GM19455 (cell line): ENCODE data around the gene LTBP1.

Experiments
- ATAC-seq: cut with Tn5 transposase; IDR thresholded peaks from one replicate; pipeline ENCODE4 v1.9.1; 2021; ENCODE audit not compliant: unreplicated experiment

The LTBP1 gene

DNA sequence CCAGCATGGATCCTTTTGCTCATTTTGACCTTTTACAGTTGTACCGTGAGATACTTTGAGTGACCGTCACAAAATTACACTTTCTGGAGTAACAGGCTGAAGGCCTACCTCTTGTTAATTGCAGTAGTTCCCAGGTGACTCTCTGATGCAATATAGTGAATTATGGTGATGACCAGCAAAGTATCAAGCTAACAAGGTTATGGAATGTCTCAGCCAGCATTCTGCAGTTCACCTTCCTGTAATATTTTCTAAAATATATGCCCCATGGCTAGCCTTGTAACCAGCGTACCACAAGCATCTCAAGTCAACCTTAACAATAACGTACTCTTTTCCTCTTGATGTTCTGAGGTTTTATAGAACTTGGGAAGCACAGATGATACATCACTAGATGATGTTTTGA, 234.7 kb downstream of the LTBP1 start:
- no peak for ATAC-seq

DNA sequence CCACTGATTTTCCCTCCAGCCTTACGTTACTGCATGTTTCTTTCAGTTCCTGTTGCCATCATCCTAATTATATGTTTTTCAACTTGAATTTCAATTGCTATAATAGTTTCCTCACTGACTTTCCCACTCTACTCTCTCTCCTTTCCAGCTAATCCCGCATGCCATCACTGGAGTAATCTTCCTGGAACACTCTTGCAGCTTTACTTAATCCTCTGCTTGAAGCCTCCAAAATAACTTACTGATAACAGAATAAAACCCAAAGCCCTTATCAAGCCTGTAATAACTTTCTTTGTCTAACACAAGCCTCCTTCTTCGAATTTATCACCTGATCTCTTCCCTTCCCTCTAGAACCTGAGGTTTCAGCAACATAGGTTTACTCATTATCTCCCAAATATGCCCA, 237.3 kb downstream of the LTBP1 start:
- ATAC-seq, result no peak

DNA sequence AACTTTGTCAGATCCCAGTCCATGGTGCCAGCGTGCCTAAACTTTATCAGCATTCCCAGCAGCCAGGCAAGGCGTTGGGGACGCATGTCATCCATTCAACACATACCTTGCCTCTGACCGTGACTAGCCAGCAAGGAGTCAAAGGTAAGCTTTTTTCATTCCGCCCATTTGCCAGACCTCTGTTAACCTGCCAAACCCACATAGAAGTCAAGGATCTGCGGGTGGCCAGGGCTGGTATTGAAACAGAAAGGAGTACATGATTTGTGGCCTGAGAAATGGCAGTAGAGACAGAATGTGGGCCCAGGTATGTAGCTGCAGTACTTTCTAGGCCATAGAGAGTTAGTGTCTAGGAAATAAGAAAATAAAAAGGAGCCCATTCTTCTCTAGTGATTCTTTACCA, 240.2 kb downstream of the LTBP1 start:
- ATAC-seq, result no peak

DNA sequence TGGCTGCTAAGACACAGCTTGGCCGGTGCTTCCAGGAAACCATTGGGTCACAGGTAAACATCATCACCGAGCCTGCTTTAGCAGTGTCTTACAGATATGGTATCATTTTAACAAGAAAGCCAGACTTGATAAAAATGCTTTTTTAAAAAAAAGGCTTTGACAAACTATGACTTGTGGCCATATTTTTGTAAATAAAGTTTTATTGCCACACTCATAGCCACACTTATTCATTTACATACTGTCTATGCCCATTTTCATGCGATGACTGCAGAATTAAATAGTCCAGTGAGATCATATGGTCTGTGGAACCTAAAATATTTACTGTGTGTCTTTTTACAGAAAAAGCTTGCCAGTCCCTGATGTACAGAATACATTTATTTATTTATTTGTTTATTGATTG, 242.0 kb downstream of the LTBP1 start:
- no peak for ATAC-seq

DNA sequence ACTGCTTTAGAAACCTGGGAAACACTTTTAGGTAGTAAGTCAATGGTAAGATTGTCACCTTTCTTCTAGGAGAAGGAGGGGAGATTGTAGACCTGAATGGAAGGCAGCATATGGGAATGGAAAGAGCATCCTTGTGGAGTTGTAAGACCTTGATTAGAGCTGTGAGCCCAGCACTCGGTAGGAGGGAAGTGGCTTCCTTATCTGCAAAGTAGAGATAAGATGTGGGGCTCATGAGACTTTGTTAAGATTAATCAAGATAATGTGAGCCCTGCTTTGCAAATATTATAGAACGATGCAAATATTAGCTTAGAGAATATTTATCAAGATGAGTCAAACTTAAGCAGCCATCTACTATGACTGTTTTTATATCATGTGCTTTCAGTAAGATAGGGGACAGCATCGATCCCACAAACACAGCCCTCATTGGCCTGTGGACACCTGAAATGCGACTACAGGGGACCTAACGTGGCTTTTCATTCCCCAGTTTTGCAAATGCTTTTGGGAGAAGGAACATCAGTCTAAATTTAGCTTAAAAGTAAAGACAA, 243.7 kb downstream of the LTBP1 start:
- no peak for ATAC-seq

DNA sequence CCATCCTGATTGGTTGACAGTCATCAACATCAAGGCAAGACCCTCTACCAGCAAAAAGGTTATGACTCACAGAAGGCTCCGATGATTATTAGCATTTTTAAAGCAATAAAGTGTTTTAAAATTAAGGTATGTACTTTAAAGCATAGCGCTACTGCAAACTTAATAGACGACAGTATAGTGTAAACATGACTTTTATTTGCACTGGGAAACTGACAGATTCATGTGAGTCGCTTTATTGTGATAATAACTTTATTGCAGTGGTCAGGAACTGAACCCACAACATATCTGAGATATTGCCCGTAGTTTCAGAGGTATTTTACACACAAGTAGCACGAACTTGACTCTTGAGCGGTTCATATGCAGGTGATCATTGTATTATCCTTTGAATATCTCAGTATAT, 249.1 kb downstream of the LTBP1 start:
- ATAC-seq, result no peak

DNA sequence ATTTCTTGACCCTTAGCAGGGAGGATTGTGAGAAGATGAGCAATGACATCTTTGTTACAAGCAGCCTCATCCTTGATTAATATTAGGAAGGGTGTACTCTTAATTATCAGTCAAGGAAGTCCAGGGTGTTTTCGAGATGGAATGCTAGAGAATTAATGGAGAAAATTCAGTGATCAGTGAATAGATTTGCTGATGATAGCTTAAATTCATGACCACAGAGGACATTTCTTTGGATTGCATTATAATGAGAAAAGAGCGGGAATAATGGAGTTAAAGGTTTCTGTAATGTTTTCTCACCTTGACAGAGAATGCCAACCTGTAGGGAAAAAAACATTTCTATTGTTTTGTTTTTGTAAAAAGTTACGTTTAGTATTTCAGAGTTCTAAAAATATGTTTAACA, 249.9 kb downstream of the LTBP1 start:
- ATAC-seq, result no peak

DNA sequence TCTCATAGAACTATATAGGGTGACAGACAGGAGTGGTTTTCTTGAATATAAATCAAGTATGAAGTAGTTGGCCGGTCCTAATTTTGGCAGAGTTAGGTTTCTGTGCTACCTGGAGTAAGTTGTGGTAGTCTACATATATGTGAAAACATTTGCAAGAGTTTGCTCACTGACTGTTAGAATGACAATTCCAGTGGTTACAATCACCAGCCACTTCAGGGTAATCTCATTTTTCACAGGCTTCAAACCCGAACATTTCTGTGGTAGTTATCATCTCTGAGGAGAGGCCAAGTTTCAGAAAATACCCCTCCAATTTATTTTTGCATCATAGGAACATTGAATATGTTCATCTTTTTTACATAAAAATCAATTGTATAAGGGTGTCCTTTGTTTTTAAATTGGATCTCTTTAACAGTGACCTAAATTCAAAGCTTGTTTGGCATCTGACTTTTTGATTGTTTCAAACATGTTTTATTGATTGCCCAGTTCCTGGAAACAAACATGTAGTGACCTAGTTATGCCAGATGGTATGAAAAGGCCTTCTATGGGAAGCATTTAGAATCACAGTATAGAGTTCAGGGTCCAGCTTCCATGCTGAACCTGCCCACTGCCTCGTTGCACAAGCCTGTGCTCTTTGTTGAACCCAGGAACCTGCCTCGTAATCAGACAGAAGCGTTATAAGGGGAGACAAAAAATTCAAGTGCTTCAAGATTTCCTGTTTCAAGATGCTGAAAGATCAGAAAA, 250.6 kb downstream of the LTBP1 start:
- no peak for ATAC-seq

DNA sequence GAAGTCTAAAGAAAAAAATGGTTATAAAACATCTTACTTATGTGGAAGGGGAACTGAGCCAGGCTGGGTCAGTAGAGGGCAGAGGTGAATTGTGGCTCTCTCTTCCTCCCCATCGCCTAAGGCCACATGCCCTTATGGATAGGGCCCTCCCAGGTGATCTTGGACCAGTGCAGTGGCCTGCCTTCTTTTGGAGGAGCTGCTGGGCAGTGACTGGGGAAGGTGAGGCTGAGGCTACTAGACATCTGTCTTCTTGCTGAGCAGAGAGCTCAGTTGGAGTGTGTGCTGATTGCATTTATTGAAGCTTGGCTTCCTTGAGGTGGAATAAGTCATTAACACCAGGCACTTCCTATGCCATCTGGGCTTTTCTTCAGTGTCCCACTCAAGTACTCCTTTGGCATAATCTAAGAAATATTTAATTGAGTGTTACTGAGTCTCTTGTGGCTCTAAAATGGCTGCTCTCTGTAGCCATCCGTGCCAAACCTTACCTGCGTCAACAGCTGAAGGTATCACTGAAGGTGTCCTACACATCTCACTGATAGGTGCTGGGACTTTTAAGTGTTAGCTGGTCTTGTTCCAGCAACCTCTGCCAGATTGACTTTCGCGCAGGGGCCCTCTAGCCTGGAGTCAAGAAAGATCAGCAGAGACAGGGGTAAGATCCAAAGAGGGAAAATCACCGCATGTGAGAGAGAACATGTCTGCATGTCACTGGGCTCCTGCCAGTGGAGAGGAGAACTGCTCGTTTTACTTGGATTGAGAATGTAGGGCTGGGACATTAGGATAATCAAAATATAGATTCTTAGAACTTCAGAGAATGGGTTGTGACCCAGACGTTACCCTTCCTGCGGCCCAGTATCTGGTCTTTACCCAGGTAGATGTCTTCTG, 256.1 kb downstream of the LTBP1 start:
- ATAC-seq, result no peak

DNA sequence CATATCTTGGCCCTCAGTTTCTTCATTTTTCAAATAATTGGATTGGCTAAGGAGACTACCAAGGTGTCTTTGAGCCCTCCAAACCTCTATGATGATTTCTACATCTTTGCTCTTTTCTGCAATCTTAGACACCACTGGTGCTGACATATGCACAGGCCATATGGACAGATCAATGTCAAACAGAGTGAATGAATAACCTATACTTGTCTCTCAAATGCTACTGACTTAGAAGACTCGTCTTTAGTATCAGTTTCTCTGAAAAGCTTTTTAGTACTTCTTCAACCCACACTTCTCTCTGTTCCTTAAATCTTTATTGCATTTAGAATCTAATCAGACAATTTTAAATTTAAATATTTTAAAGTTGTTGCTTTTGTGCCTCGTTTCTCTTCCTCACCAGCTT, 258.2 kb downstream of the LTBP1 start:
- ATAC-seq, result no peak

DNA sequence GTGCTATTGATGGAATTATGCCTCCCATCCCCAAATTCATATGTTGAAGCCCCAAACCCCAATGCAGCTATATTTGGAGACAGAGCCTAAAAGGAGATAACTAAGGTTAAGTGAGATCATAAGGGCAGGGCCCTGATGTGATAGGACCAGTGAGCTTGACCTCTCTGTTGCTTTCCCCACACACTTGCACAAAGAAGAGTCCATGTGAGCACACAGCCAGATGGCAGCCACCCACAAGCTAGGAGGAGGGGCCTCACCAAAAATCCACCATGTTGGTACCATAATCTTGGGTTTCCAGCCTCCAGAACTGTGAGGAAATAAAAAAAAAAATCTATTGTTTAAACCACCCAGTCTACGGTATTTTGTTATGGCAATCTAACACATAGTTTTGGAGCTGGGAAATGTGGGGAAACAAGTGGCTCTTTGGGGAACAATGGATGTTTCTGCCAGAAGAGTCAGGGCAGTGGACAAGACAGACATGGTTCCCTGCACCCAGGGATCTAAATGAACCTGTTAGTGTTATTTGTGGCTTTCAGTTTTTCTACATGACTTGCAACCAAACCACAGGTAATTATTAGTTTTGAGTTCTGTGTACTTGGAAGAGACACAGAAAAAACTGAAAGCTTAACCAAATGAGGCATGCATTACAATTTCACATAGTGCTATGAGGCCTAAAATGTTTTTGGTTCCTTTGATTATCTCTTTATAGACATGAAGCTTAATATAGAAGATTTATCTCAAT, 259.1 kb downstream of the LTBP1 start:
- peak; percentile 93 for ATAC-seq

DNA sequence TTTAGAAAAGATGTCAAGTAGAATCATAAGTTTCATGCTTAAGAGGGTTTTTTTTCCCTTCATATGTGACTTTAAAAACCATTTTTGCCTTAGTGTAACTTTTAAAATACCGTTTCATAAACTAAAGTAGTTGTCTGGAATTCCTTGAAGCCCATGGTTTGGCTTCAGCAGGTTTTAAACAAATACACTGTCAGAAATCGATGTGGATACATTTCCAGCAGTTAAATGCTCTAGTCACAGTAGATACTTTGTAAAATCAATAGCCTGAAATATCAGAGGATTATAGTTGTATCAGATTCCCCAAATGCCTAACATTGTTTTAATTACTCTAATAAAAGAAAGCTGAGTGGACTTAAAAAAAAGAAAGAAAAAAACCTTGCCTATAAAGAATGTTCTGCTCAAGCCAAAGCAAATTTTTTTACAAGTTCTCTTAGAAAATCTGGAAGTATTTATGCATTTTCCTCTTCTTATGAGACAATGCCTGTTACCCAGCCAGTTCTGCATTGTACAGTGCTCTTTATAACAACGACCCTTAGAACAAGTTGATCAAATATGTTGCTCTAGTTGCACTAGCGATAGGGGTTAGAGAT, 260.5 kb downstream of the LTBP1 start:
- no peak for ATAC-seq

DNA sequence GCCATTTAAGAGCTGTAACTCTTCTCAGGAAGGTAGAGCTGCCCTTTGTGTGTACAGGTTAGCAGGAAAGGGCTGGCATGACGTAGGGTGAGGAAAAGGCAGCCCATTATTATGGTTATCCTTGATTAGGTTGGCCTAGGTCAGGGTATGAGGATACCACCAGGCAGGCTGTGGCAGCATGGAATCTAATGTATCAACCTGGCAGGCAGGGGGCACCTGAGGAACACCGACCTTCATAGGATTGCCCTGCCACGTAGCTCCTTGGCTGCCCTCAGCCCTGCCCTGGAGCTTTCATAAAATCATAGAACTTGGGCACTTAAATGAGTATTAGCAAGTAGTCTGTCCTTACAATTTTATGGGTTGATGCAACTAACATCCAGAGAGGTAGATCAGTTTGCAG, 261.6 kb downstream of the LTBP1 start:
- no peak for ATAC-seq

DNA sequence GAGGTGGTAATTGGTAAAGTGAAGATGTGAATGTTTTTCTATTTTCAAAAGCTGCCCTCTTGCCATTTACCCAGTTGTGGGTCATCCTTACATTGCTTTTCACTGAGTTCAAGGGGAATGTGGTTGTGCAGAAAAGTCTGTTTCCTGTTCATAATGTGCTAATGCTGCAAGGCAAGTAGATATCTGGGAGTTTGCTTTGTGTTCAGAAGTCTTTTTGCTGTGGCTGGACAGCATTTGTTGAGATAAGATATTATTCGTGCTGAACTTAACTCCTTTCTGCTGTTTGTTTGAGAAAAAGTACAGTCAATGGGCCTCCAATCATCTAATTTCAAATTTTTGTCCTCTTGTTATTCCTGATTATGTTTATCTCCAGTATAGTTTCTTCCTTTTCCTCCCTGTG, 263.2 kb downstream of the LTBP1 start:
- ATAC-seq, result no peak

DNA sequence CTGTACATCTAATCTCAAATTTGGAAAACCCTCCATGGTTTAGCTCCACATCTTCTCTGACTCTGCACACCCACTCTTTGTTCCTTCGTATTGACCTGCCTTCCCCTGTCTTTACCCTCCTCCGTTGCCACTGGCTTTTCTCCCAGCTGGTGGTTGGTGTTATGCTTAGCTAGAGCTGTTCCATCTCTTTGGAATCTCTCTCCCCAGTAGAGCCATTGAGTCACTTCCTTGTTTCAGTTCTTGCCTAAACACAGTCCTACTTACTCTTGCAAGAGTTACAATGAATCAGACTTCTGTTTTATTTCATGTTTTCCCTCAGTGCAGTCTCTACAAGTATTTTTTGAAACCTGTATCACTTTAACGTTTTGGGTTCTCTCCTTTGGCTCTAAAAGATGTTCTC, 263.9 kb downstream of the LTBP1 start:
- no peak for ATAC-seq

DNA sequence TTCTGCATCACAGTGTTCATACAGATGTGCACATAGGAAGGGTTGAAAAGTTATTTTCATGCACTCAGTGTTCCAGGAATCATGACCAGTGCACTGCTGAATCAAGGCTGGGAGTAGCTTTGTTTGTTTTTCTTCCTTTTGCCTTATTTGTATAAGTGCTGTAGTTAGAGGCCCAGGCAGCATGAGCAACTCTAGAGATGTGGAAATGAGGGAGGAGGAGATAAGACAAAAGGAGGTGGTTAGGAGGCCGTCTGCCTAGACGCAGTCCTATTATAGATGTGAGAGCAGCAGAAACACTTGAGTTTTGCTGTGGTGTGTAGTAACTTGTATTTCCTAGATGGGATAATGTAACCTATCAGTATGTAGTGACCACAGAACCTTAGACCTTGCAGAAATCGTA, 265.4 kb downstream of the LTBP1 start:
- ATAC-seq, result no peak

DNA sequence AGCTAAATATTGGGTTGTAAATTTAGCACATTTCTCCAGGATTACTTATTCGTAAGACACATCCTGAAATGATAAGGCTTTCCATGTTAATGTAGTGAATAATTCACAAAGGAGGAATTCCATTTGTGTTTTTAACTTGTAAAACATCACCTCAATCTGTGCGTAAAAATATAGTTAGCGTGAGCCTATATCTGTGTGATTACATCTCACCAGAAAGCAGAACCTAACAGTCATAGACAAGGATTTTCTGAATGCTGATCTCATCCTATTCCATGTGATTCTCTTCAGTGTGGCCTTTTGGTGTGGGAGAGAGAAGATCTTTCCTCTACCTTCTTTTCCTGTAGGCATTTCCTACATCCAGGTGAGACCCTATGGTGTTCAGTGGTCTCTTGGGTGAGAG, 266.5 kb downstream of the LTBP1 start:
- no peak for ATAC-seq

DNA sequence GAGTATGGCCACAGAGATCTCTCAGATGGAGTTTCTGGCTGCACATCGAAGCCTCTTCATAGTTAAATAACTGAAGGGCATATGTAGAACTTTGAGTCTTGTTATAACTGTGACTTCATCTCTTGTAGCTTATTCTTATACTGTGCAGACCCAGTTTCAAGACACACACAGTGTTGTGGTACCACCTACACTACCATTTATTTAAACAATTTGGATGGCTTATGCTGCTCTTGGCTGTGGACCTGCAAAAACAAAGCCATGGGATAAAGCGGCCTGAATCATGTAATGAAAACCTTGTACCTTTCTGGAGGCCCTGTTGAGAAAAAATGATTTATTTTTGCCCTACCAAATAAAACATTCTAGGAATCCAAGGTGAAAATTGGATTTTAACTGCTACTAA, 266.9 kb downstream of the LTBP1 start:
- no peak for ATAC-seq

DNA sequence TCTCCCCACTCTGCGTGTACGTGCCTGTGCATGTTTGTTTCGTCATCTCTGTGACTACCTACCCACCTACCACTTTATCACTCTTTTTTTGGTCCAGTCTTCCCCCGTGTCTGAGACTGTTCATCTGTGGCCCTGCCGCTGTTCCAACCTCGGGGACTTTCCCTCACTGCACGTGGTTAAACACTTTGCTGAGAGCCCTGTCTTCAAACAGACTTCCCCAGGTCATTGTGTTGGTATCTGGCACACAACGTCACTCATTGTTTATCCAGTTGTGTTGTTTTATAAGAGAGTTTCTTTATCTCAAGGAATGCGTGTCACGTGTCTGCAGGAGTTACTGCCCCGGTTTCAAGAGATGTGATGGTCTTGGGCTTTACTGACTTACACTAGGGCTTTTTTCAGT, 267.7 kb downstream of the LTBP1 start:
- no peak for ATAC-seq

DNA sequence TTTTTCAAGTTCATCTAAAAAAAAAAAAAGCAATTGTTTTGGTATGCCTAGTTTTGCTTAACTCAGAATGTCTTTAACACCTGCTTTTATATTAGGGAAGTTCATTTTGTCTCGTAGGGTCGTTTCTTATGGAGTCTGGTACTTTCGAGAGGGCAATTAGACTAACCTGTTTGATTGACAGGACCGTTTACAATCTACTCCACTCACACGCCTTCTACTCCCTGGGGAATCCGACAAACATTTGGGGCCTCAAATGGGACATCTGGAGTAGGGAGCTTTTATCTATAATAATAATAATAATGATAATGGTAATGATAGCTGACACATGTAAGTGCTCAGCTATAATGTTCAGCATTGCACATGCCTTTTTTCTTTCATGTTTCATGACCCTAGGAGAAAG, 268.1 kb downstream of the LTBP1 start:
- ATAC-seq, result no peak

DNA sequence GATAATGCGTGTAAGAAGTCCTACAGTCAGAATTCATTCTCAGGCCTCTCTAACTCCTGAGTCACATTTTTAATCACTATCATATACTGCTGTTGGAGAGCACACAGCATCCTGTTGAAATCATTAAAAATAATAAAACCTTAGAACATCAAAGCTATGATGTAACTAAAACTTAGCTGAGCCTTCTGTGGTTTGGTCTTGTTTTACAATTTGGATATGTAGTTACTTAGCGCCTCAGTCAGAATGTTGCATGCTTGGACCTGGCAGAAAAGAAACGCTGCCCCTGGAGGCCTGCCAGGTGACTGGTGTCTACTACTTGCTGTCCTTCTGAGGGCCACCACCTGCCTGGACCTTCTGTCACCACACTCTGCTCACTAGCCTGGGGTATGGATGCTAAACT, 268.5 kb downstream of the LTBP1 start:
- ATAC-seq, result no peak
